ENCODE measurements around the gene KATNBL1. TPM values are rescaled to one million over a fixed set of nuclear protein-coding genes. Genes with fewer than 3 reads are reported as not detected.

KATNBL1 gene
- total and polyA plus RNA-seq, 9 of the 15 experiments (the other 6 are each of a cell fraction or from before 2014, with no cell fraction given), result 6.6 to 46.0 (median 24.0) TPM

DNA sequence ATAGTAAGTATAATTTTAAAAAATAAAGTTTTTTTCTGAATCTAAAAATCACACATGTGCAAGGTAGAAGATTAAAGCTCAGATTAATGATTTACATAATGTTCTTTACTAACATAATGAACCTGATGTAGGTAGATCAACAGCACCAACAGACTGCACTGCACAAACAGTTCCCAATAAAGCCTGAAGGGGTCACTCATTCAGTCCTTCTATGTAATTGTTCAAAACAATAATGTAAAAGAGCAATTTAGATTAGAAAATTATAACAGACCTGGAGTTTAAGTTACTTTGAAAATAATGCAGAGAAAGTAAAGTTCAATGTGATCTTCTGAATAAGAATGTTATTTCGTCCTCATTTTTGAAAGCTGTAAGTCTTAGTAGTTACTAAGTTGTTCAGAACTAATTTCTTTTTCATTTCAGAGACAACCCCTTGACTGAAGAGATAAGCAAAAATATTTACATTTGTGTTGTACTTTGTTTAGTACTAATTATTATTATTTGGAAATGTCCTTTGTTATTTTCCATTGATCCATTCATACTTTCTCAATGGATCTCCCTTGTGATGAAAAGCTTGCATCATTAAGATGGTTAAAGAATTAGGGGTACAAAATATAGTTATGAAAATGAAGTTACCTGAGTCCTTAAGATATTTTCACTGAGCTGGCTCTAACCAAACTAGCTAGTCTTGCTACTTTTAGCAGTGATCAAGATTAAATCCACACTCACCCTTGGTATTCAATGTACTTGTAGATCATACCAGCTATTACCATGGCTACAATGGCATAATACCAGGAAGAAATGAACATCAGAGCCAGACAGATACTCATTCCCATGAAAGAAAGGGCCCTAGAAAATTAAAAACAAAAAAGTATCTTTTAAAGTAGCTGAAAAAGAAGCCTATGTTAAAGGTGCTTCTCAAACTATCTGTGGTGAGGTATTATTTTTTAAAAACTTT, 31.8 kb upstream of the KATNBL1 start (continued):
- TF ChIP-seq, protein P1, sequence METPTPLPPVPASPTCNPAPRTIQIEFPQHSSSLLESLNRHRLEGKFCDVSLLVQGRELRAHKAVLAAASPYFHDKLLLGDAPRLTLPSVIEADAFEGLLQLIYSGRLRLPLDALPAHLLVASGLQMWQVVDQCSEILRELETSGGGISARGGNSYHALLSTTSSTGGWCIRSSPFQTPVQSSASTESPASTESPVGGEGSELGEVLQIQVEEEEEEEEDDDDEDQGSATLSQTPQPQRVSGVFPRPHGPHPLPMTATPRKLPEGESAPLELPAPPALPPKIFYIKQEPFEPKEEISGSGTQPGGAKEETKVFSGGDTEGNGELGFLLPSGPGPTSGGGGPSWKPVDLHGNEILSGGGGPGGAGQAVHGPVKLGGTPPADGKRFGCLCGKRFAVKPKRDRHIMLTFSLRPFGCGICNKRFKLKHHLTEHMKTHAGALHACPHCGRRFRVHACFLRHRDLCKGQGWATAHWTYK (CRISPR knock-in tag; IDR thresholded peaks at IDR 0.05), result no peak
- TF ChIP-seq NCOA4 (IDR thresholded peaks at IDR 0.05; ENCODE audit: partially characterized antibody) (no peak), NR2C1 (IDR thresholded peaks at IDR 0.05) (no peak), NR2C1 (tag; IDR thresholded peaks at IDR 0.05) (no peak), ZNF12 (CRISPR knock-in tag; IDR thresholded peaks at IDR 0.05) (no peak), JUNB (CRISPR knock-in tag; conservative IDR thresholded peaks at IDR 0.05) (no peak), GATA2 (CRISPR knock-in tag; IDR thresholded peaks at IDR 0.05) (no peak), ZNF274 (IDR thresholded peaks at IDR 0.05; ENCODE audit: borderline replicate concordance, low read depth, low read length) (no peak), ZNF408 (CRISPR knock-in tag; IDR thresholded peaks at IDR 0.05; ENCODE audit: low read depth) (no peak), SRSF7 (optimal IDR thresholded peaks at IDR 0.05; ENCODE audit: low read depth, low read length) (no peak), ZNF431 (CRISPR knock-in tag; IDR thresholded peaks at IDR 0.05) (no peak), HSF4 (CRISPR knock-in tag; IDR thresholded peaks at IDR 0.05; ENCODE audit: borderline replicate concordance) (no peak), ZNF232 (CRISPR knock-in tag; IDR thresholded peaks at IDR 0.05) (no peak)
- TF ChIP-seq, protein P2, sequence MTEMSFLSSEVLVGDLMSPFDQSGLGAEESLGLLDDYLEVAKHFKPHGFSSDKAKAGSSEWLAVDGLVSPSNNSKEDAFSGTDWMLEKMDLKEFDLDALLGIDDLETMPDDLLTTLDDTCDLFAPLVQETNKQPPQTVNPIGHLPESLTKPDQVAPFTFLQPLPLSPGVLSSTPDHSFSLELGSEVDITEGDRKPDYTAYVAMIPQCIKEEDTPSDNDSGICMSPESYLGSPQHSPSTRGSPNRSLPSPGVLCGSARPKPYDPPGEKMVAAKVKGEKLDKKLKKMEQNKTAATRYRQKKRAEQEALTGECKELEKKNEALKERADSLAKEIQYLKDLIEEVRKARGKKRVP (CRISPR knock-in tag; IDR thresholded peaks at IDR 0.05), result no peak
- TF ChIP-seq, protein P3, sequence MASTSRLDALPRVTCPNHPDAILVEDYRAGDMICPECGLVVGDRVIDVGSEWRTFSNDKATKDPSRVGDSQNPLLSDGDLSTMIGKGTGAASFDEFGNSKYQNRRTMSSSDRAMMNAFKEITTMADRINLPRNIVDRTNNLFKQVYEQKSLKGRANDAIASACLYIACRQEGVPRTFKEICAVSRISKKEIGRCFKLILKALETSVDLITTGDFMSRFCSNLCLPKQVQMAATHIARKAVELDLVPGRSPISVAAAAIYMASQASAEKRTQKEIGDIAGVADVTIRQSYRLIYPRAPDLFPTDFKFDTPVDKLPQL (IDR thresholded peaks at IDR 0.05; ENCODE audit: extremely low read depth, insufficient read length), result no peak
- TF ChIP-seq, protein P4, sequence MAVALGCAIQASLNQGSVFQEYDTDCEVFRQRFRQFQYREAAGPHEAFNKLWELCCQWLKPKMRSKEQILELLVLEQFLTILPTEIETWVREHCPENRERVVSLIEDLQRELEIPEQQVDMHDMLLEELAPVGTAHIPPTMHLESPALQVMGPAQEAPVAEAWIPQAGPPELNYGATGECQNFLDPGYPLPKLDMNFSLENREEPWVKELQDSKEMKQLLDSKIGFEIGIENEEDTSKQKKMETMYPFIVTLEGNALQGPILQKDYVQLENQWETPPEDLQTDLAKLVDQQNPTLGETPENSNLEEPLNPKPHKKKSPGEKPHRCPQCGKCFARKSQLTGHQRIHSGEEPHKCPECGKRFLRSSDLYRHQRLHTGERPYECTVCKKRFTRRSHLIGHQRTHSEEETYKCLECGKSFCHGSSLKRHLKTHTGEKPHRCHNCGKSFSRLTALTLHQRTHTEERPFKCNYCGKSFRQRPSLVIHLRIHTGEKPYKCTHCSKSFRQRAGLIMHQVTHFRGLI (CRISPR knock-in tag; IDR thresholded peaks at IDR 0.05), result no peak
- TF ChIP-seq, protein P5, sequence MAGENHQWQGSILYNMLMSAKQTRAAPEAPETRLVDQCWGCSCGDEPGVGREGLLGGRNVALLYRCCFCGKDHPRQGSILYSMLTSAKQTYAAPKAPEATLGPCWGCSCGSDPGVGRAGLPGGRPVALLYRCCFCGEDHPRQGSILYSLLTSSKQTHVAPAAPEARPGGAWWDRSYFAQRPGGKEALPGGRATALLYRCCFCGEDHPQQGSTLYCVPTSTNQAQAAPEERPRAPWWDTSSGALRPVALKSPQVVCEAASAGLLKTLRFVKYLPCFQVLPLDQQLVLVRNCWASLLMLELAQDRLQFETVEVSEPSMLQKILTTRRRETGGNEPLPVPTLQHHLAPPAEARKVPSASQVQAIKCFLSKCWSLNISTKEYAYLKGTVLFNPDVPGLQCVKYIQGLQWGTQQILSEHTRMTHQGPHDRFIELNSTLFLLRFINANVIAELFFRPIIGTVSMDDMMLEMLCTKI (IDR thresholded peaks at IDR 0.05; ENCODE audit: partially characterized antibody), result no peak
- TF ChIP-seq, protein P6, sequence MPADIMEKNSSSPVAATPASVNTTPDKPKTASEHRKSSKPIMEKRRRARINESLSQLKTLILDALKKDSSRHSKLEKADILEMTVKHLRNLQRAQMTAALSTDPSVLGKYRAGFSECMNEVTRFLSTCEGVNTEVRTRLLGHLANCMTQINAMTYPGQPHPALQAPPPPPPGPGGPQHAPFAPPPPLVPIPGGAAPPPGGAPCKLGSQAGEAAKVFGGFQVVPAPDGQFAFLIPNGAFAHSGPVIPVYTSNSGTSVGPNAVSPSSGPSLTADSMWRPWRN (IDR thresholded peaks at IDR 0.05; ENCODE audit: low read depth), result no peak
- TF ChIP-seq, protein P7, sequence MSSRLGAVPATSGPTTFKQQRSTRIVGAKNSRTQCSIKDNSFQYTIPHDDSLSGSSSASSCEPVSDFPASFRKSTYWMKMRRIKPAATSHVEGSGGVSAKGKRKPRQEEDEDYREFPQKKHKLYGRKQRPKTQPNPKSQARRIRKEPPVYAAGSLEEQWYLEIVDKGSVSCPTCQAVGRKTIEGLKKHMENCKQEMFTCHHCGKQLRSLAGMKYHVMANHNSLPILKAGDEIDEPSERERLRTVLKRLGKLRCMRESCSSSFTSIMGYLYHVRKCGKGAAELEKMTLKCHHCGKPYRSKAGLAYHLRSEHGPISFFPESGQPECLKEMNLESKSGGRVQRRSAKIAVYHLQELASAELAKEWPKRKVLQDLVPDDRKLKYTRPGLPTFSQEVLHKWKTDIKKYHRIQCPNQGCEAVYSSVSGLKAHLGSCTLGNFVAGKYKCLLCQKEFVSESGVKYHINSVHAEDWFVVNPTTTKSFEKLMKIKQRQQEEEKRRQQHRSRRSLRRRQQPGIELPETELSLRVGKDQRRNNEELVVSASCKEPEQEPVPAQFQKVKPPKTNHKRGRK (tag; IDR thresholded peaks at IDR 0.05), result no peak

Measured in K562 (cell line).